ENCODE results near the gene TMEM238L.
A peak's percentile ranks its signal among the peaks of the same experiment; 100 is the strongest.
"Not testable (repeated sequence)": the region's sequence is repeated elsewhere in the genome, so short reads cannot be mapped to it uniquely, and the experiment has no call there.

The TMEM238L gene

GRCh38 chr17:10803830-10804475, at the start of gene TMEM238L:
TMEM238L (minus strand) TSS chr17:10804099; CDS start chr17:10803963, 136 bp downstream.
- no peak for DNase-seq

GRCh38 chr17:10846636-10847035, 42.7 kb upstream of the TMEM238L start:
- DNase-seq = not testable (repeated sequence)

- DNase-seq = no peak
These were observed 41.5 kb upstream of the TMEM238L start for GRCh38 chr17:10845388-10845751.

- peak; percentile 72 for DNase-seq
These were observed 40.9 kb upstream of the TMEM238L start for GRCh38 chr17:10844621-10845387.

- DNase-seq = no peak
These were observed 39.9 kb upstream of the TMEM238L start for GRCh38 chr17:10843811-10844210.

GRCh38 chr17:10842658-10843057, 38.8 kb upstream of the TMEM238L start:
- no peak for DNase-seq

- DNase-seq = no peak
These were observed 34.8 kb upstream of the TMEM238L start for GRCh38 chr17:10838682-10839081.

GRCh38 chr17:10837921-10838320, 34.0 kb upstream of the TMEM238L start, which contains the start of gene PIRT:
PIRT (minus strand) TSS chr17:10838087; CDS start chr17:10825645, 12,442 bp downstream.
- DNase-seq = no peak

GRCh38 chr17:10836966-10837590, 33.2 kb upstream of the TMEM238L start:
- no peak for DNase-seq

GRCh38 chr17:10836145-10836544, 32.2 kb upstream of the TMEM238L start:
- DNase-seq = no peak

- DNase-seq = no peak
These were observed 27.8 kb upstream of the TMEM238L start for GRCh38 chr17:10831696-10832095.

GRCh38 chr17:10827898-10828552, 24.1 kb upstream of the TMEM238L start:
- DNase-seq = no peak

- DNase-seq = no peak
These were observed 21.0 kb upstream of the TMEM238L start for GRCh38 chr17:10824874-10825273.

- no peak for DNase-seq
These were observed 17.9 kb upstream of the TMEM238L start for GRCh38 chr17:10821770-10822169.

GRCh38 chr17:10821054-10821453, 17.2 kb upstream of the TMEM238L start:
- no peak for DNase-seq

GRCh38 chr17:10815319-10815718, 11.4 kb upstream of the TMEM238L start:
- no peak for DNase-seq

- no peak for DNase-seq
These were observed 10.2 kb upstream of the TMEM238L start for GRCh38 chr17:10814075-10814474.

- DNase-seq = no peak
These were observed 8.8 kb upstream of the TMEM238L start for GRCh38 chr17:10812674-10813073.

GRCh38 chr17:10809605-10810004, 5.7 kb upstream of the TMEM238L start:
- DNase-seq = no peak

GRCh38 chr17:10807704-10808128, 3.8 kb upstream of the TMEM238L start:
- DNase-seq = no peak

- DNase-seq = no peak
These were observed 2.8 kb upstream of the TMEM238L start for GRCh38 chr17:10806545-10807262.

- DNase-seq = no peak
These were observed 2.0 kb upstream of the TMEM238L start for GRCh38 chr17:10805911-10806310.

- DNase-seq = no peak
These were observed 647 bp upstream of the TMEM238L start for GRCh38 chr17:10804546-10804945.

Data from activated CD8-positive, alpha-beta memory T cell treated with anti-CD3 and anti-CD28 coated beads, Interleukin-2, amount 50 U/mL, for 4 hours (primary cell).